Right hindlimb (tissue), 1 donor: ENCODE measurements around the gene FAHD1.
"Not testable (repeated sequence)": the region's sequence is repeated elsewhere in the genome, so short reads cannot be mapped to it uniquely, and the experiment has no call there.

Experiments used
- DNase-seq: peaks from one replicate; pipeline ENCODE4 v3.0.0-alpha.2; 2018

FAHD1 gene

GRCh38 chr16:1790261-1790610 lies 36.8 kb upstream of the FAHD1 start:
- DNase-seq: no peak

GRCh38 chr16:1790611-1791255 lies 36.3 kb upstream of the FAHD1 start:
- no peak for DNase-seq

- no peak for DNase-seq
Observed at GRCh38 chr16:1791256-1791942, 35.6 kb upstream of the FAHD1 start.

GRCh38 chr16:1791943-1792812 lies 34.8 kb upstream of the FAHD1 start:
- no peak for DNase-seq

- DNase-seq: peak; percentile 28
Observed at GRCh38 chr16:1792836-1793577, 34.0 kb upstream of the FAHD1 start.

DNA sequence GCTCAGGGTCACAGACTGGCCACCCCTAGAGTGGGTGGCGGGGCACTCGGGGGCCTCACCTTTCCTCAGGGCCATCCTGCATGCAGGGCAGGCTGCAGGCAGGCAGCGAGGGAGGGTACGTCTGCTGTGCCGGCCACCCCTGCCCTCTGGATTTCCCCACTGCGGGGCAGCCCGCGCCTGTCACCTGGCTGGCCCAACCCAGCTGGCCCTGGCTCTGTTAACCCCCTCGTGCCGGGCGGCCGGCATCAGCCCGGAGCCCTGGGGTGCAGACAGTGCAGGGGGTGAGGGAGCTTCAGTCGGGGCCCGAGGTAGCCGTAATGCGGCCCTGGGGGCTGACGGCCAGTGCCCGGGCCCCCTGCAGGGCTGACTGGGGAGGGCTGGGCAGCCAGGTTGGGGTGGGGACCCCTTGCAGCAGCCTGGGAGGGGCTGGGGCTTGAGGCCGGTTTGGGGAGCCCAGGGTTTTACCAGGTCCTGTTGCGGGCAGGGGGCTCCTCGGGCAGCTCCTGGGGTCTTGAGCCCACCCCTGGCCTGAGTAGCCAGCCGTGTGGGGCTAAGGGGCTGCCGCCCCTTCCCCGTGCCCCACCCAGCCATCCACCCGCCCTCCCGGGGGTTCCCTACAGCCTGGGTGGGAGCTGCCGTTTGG lies 33.3 kb upstream of the FAHD1 start, which contains the start of gene IGFALS:
Gene IGFALS, minus strand, starts transcription at position 128 of the 643 bp plus-strand sequence. Its CDS starts 53 bp downstream, at position 75.
- DNase-seq: no peak

- DNase-seq: no peak
Observed at GRCh38 chr16:1794221-1794871, 32.7 kb upstream of the FAHD1 start.

DNA sequence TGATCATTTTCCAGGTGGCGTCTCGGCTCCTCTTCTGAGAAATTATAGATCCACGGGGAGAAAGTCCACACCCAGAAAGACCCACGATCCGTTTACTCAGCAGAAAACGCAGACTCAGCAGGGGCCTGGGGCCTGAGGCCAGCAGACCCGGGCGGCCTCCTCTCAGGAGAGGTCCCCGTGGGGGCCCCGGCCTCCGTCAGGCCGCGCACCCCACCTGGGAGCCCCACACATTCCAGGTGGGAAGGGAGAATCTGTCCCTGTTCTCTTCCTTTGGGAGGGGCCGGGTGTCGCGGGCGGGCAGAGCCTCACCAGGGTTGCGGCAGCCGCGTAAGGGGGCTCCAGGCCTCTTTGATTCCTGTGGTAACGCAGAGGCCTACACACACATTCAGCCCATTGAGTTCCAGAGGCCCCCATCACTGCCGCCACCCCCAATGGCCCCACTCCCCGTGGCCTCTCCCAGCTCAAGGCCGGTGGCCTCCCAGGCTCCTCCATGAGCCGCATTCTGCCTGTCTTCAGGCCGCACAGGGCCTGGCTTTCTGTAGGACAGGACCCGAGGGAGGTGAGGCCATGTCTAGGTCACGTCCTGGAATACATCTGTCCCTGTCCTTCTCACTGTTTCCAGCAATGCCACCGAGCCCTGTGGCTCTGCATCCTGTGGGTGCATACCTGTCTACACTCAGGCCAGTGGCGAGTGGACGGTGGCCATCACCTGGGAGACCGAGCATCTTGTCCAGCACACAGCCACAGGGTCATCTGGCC lies 31.9 kb upstream of the FAHD1 start:
- no peak for DNase-seq

DNA sequence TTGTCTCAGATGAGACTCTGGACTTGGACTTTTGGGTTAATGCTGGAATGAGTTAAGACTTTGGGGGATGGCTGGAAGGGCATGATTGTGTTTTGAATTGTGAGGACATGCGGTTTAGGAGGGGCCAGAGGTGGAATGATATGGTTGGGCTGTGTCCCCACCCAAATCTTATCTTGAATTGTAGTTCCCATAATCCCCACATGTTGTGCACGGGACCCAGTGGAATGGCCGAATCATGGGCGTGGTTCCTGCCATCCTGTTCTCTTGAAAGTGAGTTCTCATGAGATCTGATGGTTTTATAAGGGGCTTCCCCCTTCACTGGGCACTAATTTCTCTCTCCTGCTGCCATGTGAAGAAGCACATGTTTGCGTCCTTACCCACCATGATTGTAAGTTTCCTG lies 27.7 kb upstream of the FAHD1 start:
- not testable (repeated sequence) for DNase-seq

DNA sequence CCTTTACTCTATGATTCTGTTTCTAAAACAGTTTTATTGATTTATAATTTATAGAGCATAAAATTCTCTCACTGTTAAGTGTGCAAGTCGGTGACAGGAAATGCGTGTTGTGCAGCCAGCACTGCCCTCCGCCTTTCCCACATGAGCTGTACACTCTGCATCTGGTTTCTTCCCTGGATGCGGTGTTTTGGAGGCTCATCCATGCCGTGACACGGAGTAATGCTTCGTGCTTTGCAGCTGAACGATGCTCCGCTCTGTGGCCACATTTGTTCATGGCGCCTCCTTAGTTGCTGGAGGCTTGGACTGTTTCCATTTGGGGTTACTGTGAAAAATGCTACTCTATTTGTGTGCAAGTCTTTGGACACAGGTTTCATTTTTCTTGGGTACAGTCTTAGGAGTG lies 26.3 kb upstream of the FAHD1 start:
- no peak for DNase-seq

GRCh38 chr16:1807626-1808025 lies 19.4 kb upstream of the FAHD1 start:
- no peak for DNase-seq

- DNase-seq: no peak
Observed at GRCh38 chr16:1808691-1809090, 18.3 kb upstream of the FAHD1 start.

- DNase-seq: no peak
Observed at GRCh38 chr16:1809281-1809801, 17.7 kb upstream of the FAHD1 start.

GRCh38 chr16:1810106-1810505 lies 16.9 kb upstream of the FAHD1 start:
- DNase-seq: no peak

- no peak for DNase-seq
Observed at GRCh38 chr16:1810536-1810935, 16.5 kb upstream of the FAHD1 start.

GRCh38 chr16:1812732-1813163 lies 14.3 kb upstream of the FAHD1 start:
- DNase-seq: peak; percentile 71

DNA sequence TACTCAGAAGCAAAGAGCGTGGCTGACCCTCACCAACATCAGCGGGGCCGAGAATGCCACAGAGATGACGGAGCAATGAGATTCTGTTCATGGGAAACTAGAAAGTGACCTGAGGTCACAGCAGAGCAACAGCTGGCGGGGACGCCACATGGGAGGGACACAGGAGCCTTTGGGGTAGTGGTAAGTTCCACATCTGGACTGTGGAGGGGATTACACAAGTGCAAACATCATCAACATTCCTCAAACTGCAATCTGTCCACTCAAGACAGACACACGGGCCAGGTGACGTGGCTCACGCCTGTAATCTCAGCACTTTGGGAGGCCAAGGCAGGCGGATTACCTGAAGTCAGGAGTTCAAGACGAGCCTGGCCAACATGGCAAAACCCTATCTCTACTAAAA lies 11.5 kb upstream of the FAHD1 start:
- no peak for DNase-seq

DNA sequence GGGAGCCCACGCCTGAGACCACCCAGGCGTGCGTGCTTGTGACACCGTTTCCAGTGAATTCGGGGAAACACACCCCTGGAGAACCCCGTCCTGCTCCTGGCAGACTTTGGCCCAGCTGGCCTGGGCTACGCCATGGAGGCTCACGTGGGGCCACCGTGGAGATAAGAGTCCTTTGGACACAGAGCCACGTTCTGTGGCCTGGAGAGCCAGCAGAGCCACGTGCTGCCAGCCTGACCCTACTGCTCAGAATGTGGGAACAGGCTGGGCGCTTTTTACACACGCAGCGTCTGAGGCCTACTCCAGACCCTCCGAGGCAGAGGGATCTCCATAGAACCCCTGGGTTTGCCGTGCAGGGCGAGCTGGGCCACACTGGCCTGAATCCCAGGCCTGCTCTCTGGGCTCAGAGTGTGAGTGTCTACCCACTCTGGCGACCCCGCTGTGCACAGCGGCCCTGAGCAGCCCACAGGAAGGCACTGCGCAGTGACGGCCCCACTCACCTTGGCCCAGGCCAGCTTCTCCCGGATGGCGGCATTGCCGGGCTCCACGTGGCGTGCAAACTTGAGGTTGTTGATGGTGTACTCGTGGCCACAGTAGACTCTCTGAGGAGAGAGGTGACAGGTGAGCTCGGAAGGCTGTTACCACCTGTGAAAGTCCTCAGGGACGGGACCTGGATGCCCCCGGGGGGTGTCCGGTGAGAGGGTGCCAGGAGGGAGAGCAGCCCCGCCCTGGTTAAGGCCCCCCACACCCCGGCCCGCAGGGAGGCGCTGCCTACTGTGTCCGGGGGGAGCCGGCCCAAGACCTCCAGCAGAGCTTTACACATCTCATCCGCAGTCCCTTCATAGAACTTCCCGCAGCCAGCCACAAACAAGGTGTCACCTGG lies 10.4 kb upstream of the FAHD1 start:
- DNase-seq: no peak

- DNase-seq: no peak
Observed at GRCh38 chr16:1817276-1817589, 9.8 kb upstream of the FAHD1 start.

DNA sequence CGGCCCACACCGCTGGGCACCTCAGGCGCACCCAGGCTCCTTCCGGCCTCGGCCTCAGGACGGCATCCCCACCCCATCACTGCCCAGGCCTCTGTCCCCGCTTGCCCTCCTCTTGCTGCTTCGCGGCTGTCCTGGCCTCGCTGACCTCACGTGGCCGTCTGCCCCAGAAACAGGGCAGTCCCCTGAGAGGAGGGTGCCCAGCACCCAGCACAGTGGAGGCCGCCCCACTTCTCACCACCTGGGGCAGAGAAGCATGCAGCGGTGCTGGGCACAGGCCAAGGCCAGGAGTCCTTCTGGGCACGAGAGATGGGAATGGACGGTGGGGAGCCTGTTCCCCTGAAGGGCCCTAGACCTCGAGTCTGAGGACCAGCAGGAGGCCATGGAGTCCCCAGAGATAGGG lies 9.3 kb upstream of the FAHD1 start:
- DNase-seq: no peak
